Measurements from ENCODE around the gene SDK1.

DNA sequence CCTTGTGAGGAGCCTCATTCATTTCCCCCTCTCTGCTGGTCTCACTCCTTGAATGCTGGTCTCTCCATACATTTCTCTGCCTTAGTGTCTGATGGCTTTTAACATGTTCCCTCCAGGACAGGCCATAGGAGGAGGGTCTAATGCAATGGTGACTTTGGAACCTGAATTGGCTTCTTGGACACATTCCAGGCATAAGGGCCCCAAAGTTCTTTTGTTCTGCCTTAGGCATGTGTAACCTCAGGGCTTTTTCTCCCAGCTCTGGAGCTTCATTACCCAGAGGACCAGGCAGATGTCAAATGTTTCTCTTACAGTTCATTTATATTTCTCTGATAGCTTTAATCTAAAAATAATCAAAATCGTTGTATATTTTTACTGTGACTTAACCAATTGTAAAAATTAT is 162.6 kb downstream of the SDK1 start:
- no peak for TF ChIP-seq POLR2A (IDR thresholded peaks at IDR 0.05)
- TF ChIP-seq, protein P1, sequence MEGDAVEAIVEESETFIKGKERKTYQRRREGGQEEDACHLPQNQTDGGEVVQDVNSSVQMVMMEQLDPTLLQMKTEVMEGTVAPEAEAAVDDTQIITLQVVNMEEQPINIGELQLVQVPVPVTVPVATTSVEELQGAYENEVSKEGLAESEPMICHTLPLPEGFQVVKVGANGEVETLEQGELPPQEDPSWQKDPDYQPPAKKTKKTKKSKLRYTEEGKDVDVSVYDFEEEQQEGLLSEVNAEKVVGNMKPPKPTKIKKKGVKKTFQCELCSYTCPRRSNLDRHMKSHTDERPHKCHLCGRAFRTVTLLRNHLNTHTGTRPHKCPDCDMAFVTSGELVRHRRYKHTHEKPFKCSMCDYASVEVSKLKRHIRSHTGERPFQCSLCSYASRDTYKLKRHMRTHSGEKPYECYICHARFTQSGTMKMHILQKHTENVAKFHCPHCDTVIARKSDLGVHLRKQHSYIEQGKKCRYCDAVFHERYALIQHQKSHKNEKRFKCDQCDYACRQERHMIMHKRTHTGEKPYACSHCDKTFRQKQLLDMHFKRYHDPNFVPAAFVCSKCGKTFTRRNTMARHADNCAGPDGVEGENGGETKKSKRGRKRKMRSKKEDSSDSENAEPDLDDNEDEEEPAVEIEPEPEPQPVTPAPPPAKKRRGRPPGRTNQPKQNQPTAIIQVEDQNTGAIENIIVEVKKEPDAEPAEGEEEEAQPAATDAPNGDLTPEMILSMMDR (IDR thresholded peaks at IDR 0.05 in 4 of 5, conservative IDR thresholded peaks at IDR 0.05 in 1 of 5) = no peak
